OCI-LY1 (cell line): ENCODE results near the gene PGC.

Experiments used
- CTCF ChIP-seq: fragments of 200-600 bp; sonication (generic), shearing (Covaris generic); IDR thresholded peaks from 2 replicates; pipeline ENCODE4 v1.5.1; 2017; ENCODE audit warnings: mild to moderate bottlenecking, antibody characterized with exemption, low read length, moderate library complexity, mixed read lengths
- EZH2 ChIP-seq: fragments of 200-600 bp; sonication (generic), shearing (Covaris generic); IDR thresholded peaks from 2 replicates; pipeline ENCODE4 v1.8.0; 2017; ENCODE audit warnings: borderline replicate concordance, mixed run types, mild to moderate bottlenecking, antibody characterized with exemption, low read length, moderate library complexity, mixed read lengths

GRCh38 chr6:41692730-41693129 is 54.5 kb downstream of the PGC start:
- no peak for TF ChIP-seq CTCF
- no peak for TF ChIP-seq EZH2
